Subcutaneous adipose tissue (tissue), 4 donors: ENCODE data around the gene NAV2. TPM values are rescaled to one million over a fixed set of nuclear protein-coding genes. Genes with fewer than 3 reads are reported as not detected.

Experiments
- total RNA-seq, 4 donors: library from RNA; depleted of rRNA; stranded (reverse); fragments of >200 nt; gene quantifications; one replicate each; pipeline ENCODE4 v1.1.0, GENCODE V29; 2016
- TF ChIP-seq, protein P1 (sequence below): fragments of 450-650 bp; IDR thresholded peaks from one replicate; pipeline ENCODE4 v1.5.1; 2016; ENCODE audit warnings: low read depth, mild to moderate bottlenecking, control low read depth, antibody characterized with exemption, moderate library complexity

Gene NAV2
- total RNA-seq, 4 donors from 2014 or later = 13.6 to 31.5 (median 27.8) TPM

- TF ChIP-seq, protein P1, sequence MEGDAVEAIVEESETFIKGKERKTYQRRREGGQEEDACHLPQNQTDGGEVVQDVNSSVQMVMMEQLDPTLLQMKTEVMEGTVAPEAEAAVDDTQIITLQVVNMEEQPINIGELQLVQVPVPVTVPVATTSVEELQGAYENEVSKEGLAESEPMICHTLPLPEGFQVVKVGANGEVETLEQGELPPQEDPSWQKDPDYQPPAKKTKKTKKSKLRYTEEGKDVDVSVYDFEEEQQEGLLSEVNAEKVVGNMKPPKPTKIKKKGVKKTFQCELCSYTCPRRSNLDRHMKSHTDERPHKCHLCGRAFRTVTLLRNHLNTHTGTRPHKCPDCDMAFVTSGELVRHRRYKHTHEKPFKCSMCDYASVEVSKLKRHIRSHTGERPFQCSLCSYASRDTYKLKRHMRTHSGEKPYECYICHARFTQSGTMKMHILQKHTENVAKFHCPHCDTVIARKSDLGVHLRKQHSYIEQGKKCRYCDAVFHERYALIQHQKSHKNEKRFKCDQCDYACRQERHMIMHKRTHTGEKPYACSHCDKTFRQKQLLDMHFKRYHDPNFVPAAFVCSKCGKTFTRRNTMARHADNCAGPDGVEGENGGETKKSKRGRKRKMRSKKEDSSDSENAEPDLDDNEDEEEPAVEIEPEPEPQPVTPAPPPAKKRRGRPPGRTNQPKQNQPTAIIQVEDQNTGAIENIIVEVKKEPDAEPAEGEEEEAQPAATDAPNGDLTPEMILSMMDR = no peak
Measured at GRCh38 chr11:20070459-20070858, 357.8 kb downstream of the NAV2 start.

DNA sequence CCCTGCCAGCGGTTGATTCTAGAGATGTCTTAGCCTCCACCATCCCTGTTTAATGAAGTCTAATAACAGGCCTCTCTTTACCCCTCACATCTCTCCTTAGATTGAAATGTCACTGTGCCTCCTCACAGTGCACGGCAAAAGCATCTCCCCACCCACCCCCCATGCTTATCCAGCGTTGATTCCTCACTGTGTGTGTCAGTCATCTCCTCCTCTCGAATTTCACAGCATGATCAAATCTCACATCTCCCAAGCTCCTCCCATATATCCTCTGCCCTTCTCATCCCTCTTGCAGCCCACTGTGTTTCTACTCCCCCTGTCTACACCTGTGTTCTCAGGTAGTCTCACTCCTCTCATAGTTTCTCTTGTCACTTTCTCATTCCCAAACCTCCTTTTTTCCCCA, 363.0 kb downstream of the NAV2 start:
- TF ChIP-seq, protein P1 = no peak

GRCh38 chr11:20078846-20079245, 366.2 kb downstream of the NAV2 start:
- TF ChIP-seq, protein P1 = no peak

DNA sequence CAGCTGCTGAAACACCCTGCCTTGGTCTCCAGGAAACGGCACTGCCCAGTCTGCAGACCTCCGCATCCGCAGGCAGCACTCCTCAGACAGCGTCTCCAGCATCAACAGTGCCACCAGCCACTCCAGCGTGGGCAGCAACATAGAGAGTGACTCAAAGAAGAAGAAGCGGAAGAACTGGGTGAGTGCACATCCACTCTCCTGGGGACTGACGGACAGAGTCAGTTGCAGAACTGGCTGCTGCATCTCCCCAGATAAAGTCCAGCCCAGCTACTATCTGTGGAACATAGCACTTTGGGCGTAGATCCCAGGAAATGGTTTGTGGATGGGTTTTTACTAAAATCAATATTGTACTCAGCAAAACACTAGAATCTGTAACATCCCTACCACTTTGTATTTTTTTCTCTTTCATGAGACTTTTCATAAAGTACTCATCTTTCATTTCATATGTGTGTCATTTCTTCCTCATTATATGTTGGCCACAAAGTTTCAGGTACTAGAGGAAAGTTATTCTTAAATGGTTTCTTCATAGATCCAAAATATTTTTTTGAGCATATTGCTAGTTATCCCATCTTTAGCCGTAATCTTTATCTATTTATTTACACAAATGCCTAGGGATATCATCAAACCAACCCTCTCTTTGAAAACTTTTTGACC, 367.5 kb downstream of the NAV2 start:
- TF ChIP-seq, protein P1 = no peak

GRCh38 chr11:20081336-20081735, 368.7 kb downstream of the NAV2 start:
- TF ChIP-seq, protein P1 = no peak

- TF ChIP-seq, protein P1 = no peak
Measured at GRCh38 chr11:20084921-20085814, 372.5 kb downstream of the NAV2 start.

GRCh38 chr11:20085918-20086317, 373.3 kb downstream of the NAV2 start:
- TF ChIP-seq, protein P1 = no peak
